HUDEP-2 (cell line): ENCODE data around the gene LCN12.
A peak's percentile ranks its signal among the peaks of the same experiment; 100 is the strongest.

Experiments
- DNase-seq, 76 experiments: peaks; one replicate each; lab custom pipeline; 2025; ENCODE audit not compliant: unreplicated experiment in 76 of 76; lab: John Stamatoyannopoulos, UW

Gene LCN12

DNA sequence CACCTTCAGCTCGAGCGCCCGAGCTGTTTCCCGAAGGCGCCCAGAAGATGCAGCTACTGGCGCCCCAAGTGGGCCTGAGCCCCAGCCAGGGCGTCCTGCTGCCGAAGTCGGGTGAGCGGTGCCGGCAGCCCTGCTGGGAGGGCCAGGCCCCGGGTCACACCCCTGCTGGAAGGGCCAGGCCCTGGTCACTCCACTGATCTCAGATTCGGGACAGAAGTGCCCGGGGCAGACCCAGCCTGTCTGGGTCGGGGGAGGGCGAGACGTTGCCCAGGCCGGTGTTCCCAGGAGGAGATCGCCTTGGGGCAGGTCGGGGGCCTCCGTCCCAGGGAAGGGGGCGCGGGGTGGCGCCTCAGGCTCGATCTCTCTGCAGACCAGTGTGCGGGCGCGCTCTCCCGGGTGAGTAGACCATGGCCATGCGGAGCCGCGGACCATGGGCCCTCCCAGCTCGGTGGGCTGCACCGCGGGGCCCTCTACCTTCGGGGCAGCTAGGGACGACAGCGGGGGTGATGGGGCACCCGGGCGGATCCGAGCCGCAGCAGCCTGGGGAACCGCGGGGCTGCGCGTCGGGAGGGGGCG lies 33.0 kb downstream of the LCN12 start:
- no peak for DNase-seq

DNA sequence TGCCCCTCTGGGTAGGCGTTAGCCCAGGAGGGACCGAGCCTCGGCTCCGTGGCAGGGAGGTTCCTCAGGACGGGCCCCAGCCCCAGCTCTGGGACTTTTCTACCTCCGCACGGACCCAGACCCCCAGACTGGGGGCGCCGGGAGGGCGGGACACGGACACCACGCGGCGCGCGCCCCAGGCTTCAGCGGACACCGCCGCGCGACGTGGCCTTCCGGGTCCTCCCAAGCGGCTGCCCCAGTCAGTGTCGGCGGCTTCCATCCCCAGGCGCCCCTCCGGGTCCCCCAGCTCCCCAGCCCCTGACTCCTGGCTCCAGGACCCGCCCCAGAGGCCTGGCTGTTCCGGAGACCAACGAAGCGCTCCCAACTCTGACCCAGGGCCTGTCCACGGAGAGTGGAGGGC lies 33.8 kb downstream of the LCN12 start:
- DNase-seq = no peak

DNA sequence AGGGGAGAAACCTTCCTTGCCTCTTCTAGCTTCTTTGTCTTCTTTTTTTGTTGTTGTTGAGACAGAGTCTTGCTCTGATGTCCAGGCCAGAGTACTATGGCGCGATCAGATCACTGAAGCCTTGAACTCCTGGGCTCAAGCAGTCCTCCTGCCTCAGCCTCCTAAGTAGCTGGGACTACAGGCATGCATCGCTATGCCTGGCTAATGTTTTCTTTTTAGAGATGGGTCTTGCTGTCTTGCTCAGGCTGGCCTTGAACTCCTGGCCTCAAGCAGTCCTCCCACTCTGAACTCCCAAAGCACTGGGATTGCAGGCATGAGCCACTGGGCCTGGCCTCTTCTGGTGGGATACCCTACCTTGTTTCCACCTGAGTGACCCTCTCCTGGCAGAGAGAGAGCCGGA lies 36.8 kb downstream of the LCN12 start:
- no peak for DNase-seq

DNA sequence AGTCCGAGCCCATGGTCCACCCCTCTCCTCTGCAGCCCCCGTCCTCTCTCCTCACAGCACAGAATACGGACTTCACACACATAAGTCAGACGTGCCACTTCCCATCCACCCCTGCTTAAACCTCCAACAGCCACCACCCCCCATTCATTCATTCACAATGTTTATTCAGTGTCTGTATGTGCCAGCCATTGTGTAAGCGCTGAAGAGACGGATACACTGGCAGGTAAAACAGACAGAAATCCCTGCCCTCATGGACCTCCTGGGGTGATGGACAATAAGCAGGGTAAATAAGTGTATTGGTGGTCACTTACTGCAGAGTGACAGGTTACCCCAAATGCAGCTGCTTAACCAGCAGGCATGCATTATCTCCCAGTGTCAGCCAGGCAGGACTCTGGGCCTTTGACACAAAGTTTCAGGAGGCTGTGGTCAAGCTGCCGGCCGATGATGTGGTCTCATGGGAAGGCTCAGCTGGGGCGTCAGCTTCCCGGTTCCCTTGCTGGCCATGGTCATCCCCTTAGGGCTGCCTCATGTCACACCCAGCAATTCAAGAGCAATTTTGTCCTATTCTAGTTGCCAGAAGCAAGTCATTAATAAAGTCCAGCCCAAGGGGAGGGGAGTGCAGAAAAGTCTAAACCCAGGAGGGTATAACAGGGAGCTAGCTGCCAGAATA lies 38.3 kb downstream of the LCN12 start:
- no peak for DNase-seq

DNA sequence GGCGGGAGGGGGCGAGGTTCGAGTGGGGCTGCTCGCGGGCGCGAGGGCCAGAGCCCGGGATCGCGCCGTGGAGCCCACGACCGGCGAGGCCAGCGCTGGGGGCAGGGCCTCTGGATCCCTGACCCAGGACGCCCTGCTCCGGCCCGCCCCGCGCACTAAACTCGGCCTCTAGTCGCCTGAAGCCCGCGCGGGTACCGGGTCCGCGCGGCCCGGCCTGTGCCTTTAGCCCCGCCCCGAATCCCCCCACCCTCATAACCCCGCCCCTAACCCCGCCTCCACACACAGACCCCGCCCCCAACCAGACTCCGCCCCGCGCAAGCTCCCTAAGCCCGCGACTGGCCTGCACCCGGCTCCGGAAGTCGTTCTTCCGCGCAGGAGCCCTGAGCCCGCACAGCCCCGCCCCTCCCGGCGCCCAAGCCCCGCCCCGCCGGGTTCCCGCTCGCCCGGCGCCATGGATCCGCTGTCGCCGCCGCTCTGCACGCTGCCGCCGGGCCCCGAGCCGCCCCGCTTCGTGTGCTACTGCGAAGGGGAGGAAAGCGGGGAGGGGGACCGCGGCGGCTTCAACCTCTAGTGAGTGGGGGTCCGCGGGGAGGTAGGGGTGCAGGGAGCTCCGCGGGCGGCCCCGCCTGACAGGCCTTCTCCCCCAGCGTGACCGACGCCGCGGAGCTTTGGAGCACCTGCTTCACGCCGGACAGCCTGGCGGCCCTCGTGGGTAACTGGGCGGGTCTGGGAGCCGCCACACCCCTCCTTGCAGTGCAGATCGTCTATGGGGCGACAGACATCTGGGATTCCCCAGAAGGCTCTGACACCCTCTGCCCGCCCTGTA lies 40.1 kb downstream of the LCN12 start, which contains the start of gene PAXX:
Gene PAXX (plus strand): TSS at position 430 of the 826 bp plus-strand sequence. CDS start 22 bp downstream, at position 452.
- DNase-seq = peak in 74 of 76 experiments; percentile 24 to 94 (median 82)

DNA sequence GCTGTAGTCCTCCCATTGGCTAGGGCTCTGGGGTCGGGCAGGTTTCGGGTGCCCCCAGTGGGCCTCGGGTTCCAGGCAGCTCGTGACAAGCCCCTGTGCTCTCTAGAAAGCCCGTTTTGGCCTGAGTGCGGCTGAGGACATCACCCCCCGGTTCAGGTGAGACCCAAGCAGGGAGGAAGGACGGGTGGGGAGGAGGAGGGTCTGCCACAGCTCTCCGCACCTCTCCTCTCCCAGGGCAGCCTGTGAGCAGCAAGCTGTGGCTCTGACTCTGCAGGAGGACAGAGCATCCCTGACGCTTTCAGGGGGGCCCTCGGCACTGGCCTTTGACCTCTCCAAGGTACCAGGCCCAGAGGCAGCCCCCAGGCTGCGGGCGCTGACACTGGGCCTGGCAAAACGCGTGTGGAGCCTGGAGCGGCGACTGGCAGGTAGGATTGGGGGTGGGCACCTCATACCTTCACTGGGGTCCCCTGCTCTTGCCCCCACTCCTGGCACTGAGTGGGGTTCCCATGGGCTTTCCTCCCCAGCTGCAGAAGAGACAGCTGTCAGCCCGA lies 40.8 kb downstream of the LCN12 start:
- DNase-seq = no peak

DNA sequence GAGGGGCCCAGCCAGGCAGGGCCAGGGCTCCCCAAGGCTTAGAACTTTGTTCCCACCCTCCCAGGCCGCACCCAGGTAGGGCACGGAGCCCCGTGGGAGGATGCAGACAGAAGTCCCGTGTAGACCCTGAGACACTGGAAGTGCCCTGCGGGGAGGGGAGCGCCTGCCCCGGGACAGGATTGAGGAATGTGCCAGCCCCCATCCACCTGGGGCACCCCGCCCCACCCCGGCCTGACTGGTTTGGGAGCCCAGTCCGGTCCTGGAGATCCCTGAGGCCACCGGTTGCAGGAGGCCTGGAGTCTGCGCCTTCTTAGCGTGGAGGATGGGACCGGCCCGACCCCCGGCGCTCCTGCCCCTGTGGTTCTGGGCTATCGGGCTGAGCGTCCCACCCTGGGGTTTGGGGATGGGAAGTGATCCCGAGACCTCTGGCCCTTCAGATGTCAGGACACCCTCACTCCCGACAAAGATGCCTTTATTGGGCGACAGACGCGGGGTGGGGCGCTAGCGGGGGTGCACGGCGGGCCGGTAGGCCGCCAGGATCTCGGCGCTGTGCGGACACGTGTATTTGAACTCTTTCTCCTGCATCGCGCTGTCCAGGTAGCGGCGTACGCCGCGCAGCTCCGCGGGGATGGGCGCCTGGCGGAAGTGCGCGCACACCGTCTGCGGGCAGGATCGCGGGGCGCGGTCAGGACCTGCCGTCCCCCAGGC lies 42.3 kb downstream of the LCN12 start:
- DNase-seq = no peak

DNA sequence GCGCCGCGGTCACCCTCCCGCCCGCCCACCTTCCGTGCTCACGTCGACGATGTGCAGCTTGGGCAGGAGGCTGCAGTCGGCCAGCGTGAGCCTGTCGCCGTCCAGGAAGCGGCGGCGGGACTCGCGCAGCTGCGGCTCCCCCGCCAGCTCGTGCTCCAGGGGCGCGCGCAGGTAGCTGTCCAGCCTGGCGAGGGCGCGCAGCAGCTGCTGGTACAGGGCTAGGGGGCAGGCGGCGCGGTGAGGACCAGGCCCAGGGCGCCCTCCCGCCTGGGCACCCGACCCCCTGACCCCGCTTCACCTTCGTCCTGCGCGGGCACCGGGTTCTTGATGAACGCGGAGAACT lies 42.8 kb downstream of the LCN12 start:
- no peak for DNase-seq

DNA sequence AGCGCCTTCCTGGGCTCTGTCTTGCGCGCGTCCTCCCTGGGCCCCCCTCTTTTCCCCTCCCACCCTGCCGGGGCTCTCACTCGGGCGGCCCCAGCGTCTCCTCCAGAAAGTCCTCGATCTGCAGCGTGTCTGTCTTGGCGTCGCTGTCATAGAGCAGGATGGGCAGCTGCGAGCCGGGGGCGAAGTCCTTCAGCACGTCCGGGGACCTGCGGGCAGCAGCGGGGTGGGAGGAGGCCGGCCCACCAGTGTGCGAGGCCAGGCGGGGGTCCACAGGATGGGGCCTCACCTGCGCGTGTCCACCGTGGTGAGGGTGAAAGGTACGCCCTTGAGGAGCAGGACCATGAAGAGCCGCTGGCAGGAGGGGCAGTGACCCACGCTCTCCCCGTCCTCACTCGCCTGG lies 43.3 kb downstream of the LCN12 start:
- no peak for DNase-seq

DNA sequence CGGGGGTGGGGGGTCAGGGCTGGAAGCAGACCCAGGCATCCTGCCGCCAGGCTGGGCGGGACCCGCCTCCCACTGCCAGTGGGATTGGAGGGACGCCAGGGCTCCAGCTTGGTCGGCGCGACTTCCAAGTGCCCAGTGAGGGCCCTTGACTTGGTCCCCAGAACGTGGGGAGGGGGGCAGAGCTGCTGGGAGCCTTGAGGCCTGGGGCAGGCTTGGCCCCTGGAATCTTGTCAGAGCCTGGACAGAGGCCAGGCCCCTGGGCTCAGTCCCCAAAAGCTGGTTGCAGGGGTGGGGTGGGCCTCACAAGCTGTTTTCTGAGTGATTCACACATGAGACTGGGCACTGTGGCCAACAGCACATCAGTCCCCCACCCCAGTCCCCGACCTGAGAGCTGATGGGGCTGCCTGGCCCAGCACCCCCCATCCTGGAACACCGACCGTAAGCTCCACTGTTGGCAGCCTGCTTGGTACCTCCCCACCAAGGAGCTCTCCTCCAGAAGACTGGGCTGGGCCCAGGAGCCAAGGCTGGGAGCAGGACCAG lies 43.8 kb downstream of the LCN12 start:
- peak in 33 of 76 experiments; percentile 8 to 59 (median 27) for DNase-seq

DNA sequence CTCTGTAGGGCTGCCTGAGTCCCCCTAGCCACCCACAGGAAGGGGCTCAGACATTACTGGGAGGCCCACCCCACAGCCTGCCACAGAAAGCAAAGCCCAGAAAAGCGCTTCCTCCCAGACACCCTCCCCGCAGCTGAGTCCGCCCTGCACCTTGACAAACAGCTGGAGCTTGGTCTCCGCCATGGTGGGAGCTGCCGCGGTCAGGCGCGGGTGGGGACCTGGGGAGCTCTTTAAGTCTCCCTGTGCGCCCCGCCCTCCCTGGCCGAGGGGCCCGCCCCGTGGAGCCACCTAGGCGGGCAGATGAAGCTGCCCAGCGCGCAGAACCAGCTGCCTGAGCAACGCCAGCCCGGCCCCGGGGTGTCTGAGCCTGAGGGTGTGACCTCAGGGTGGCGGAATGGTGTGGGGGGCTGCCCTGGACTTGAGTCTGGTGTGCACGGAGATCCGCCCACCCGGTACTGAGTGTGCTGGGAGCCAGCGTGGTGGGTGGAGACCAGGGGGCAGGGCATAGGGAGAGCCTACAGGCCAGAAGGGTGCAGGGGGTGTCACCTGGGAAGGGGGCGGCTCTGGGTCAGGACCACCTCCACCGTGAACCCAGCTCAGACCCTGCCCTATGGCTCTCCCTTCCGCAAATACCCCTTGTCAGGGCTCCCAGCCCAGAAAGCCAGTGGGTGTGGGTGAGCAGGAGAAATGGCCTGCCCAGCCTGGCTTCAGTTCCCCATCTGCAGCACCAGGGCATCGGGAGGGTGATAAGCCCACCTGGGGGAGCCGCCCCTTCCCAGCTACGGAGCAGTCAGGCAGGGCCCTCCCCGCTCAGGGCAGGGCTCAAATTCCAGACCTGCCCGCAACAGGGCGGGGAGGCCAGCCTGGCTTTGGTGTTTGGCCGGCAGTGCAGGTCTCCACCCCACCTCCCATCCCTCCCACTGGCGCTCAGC lies 44.6 kb downstream of the LCN12 start, which contains the start of gene CLIC3:
Gene CLIC3 (minus strand): TSS at position 208 of the 932 bp plus-strand sequence. CDS start 25 bp downstream, at position 183.
- peak in 40 of 76 experiments; percentile 10 to 56 (median 30) for DNase-seq

DNA sequence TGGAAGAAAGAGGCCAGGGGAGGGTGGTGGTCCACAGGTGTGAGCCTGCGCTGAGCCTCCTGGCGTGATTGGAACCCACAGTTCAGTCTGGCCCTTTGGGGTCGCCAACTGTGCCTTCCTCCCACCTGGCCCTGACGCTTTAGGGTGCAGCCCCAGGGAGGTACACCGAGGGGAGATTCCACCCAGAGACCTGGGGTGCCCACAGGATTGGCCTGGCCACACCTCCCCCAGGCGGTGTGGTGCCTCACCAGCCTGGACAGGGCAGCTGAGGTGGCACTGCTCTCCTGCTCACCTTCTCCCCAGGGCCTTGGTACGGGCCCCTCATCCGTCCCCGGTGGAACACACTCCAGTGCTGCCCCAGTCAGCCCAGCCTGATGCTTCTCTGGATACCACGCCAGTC lies 45.3 kb downstream of the LCN12 start:
- DNase-seq = no peak

DNA sequence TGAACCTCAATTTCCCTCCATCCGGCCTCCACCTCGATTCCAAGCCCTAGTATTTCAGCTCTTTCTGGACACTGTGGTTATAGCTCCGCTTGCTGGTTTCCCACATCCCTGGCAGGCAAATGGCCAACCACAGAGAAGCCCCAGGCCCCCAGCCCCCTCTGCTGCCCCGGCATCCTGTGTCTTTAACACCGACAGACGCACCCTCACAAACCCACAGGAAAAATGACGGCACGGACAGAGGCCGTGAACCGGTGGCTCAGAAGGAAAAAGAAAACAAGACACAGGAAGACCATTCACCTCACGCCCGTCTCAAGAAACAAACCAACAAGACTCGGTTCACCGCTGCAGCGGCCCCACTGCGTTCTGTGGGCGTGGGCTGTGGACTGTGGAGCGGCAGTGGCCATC lies 45.8 kb downstream of the LCN12 start:
- no peak for DNase-seq

DNA sequence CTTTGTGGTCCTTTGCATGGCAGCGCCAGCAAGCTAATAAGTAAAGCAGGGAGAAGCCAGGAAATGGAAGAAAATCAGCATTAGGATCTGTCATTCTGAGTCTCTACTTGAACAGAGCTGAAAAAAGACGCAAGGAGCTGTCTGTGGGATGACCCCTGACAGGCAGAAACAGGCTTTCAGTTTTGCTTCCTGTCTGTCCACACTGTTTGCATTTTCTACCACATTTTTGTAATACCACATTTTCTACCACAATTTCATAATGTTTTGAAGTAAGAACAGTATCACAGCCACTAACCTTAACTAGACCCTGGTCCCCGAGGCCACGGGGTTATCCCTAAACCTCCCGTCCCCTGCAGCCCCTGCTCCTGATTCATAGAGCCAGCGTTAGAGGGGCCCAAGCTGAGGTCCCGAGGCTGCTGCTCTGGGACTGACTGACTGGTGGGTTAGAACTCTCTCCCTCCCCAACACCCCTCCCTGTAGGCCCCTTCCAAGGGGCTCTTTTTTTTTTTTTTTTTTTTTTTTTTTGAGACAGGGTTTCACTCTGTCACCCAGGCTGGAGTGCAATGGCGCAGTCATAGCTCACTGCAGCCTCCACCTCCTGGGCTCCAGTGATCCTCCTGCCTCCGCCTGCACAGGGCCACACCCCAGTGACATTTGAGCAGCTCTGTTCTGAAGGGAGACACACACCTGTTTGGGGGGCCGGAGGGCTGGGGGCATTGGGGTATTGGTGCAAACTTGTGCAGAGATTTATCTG lies 48.3 kb downstream of the LCN12 start:
- DNase-seq = no peak

DNA sequence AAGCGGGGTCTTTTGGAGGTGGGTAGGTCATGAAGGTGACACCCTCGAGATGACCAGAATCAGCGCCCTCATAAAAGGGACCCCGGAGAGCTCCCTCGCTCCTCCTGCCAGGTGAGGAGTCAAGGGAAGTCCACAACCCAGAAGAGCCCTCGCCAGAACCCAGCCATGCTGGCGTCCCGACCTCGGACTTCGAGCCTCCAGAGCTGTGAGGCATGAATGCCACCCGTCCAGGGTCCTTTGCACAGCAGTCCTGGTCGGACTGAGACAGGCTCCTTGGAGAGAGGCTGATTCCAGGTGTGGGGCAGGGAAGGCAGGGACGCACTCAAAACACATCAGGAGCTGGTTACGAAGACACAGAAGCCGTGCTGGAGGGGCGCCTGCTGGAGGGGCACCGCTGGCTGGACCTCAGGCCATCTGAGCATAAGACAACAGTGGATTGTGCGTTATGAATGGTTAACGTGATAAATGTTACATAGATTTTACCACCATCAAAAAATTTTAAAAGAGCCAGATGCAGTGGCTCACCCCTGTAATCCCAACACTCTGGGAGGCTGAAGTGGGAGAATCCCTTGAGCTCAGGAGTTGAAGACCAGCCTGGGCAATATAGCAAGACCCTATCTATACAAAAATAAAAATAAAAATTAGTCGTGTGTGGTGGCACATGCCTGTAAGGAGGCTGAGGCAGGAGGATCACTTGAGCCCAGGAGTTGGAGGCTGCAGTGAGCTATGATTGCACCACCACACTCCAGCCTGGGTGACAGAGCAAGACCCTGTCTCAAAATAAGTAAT lies 50.0 kb downstream of the LCN12 start:
- DNase-seq = no peak

DNA sequence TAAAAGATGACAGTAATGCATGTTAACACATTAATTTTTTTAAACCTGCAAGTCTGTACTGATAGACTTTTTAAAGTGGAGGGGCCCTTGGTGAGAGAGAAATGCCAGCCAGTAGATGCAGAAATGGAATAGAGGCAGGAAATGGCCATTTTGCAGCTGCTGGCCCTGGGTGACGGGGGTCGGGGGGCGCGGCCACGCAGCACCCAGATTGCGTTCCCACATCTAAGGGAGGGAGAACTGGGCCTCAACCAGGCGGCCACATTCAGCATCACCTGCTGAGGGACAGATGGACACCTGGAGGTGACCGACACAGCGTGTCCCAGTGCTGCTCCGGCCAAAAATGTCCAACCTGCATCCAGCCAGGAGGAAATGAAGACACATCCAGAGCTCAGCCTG lies 50.6 kb downstream of the LCN12 start:
- no peak for DNase-seq

DNA sequence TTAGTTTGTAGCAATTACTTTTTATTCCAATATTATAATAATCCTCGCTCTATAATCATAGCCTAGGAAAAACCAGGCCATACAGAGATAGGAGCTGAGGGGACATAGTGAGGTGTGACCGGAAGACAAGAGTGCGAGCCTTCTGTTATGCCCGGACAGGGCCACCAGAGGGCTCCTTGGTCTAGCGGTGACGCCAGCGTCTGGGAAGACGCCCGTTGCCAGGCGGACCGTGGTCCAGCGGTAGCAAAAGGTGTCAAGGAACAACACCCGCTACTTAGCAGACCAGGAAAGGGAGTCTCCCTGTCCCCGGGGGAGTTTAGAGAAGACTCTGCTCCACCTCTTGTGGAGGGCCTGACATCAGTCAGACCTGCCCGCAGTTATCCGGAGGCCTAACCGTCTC lies 52.2 kb downstream of the LCN12 start:
- DNase-seq = peak in 20 of 76 experiments; percentile 15 to 48 (median 26)
